Keratinocyte (primary cell): Measurements from ENCODE around the gene COQ4. TPM values are rescaled to one million over a fixed set of nuclear protein-coding genes. Genes with fewer than 3 reads are reported as not detected.

Source experiments
- DNase-seq: peaks from one replicate; pipeline ENCODE4 v3.0.0-alpha.2; 2011; ENCODE audit warnings: low read depth, missing footprints, low spot score
- FAIRE-seq: peaks from 2 replicates; lab custom pipeline; 2011; peaks lifted over from hg19 to GRCh38; lab: Jason Lieb, UNC
- H2AFZ ChIP-seq: 2 replicates; pipeline ENCODE4 v1.6.0; 2012; ENCODE audit warnings: low read length, control low read depth, inconsistent platforms; ENCODE audit not compliant: control insufficient read depth
- H3K27ac ChIP-seq: 2 replicates; pipeline ENCODE4 v1.5.1; 2011; ENCODE audit warnings: low read length; ENCODE audit not compliant: control insufficient read depth, insufficient read depth
- H3K27me3 ChIP-seq: 3 replicates; pipeline ENCODE4 v1.6.0; 2011; ENCODE audit warnings: low read length; ENCODE audit not compliant: control insufficient read depth, insufficient read depth; ENCODE audit errors: extremely low read depth
- H3K36me3 ChIP-seq, 2 experiments: 2 replicates in 1 of 2; 3 replicates in 1 of 2; pipeline ENCODE4 v1.5.1; 2011; ENCODE audit warnings: low read length in 2 of 2, mild to moderate bottlenecking in 1 of 2; ENCODE audit not compliant: control insufficient read depth in 2 of 2, insufficient read depth in 2 of 2; ENCODE audit errors: extremely low read depth in 1 of 2
- H3K4me1 ChIP-seq: 3 replicates; pipeline ENCODE4 v1.5.1; 2011; ENCODE audit warnings: low read length; ENCODE audit not compliant: control insufficient read depth, insufficient read depth; ENCODE audit errors: extremely low read depth
- H3K4me2 ChIP-seq: 3 replicates; pipeline ENCODE4 v1.6.0; 2011; ENCODE audit warnings: low read depth, low read length; ENCODE audit not compliant: control insufficient read depth, insufficient read depth; ENCODE audit errors: extremely low read depth
- H3K4me3 ChIP-seq, 3 experiments: fragments of 200-600 bp in 1 of 3; sonication (generic) in 1 of 3; 2 replicates in 2 of 3; 3 replicates in 1 of 3; pipeline ENCODE4 v1.5.1; 2011 to 2016; ENCODE audit warnings: low read length in 3 of 3, mild to moderate bottlenecking in 3 of 3, control low read depth in 2 of 3, inconsistent platforms in 1 of 3, low read depth in 1 of 3, mixed read lengths in 1 of 3, mixed run types in 1 of 3, moderate library complexity in 1 of 3; ENCODE audit not compliant: control insufficient read depth in 2 of 3, insufficient read depth in 2 of 3; ENCODE audit errors: extremely low read depth in 1 of 3
- H3K79me2 ChIP-seq: 2 replicates; pipeline ENCODE4 v1.6.0; 2012; ENCODE audit warnings: low read length; ENCODE audit not compliant: control insufficient read depth, insufficient read depth
- H3K9ac ChIP-seq: 3 replicates; pipeline ENCODE4 v1.6.0; 2011; ENCODE audit warnings: low read length; ENCODE audit not compliant: control insufficient read depth, insufficient read depth; ENCODE audit errors: extremely low read depth
- H3K9me1 ChIP-seq: 3 replicates; pipeline ENCODE4 v1.6.0; 2011; ENCODE audit warnings: low read length; ENCODE audit not compliant: control insufficient read depth, insufficient read depth; ENCODE audit errors: extremely low read depth
- H3K9me3 ChIP-seq: 2 replicates; pipeline ENCODE4 v1.5.1; 2012; ENCODE audit warnings: low read depth, low read length; ENCODE audit not compliant: control insufficient read depth
- H4K20me1 ChIP-seq: 3 replicates; pipeline ENCODE4 v1.6.0; 2011; ENCODE audit warnings: low read length; ENCODE audit not compliant: control insufficient read depth, insufficient read depth; ENCODE audit errors: extremely low read depth
- CTCF ChIP-seq, 3 experiments: IDR thresholded peaks in 1 of 3; conservative IDR thresholded peaks in 1 of 3; optimal IDR thresholded peaks in 1 of 3; 2 replicates in 2 of 3; 3 replicates in 1 of 3; pipeline versions ENCODE3 to v1.5.1; 2011; ENCODE audit warnings: low read length in 3 of 3, mild to moderate bottlenecking in 3 of 3, moderate library complexity in 2 of 3, control low read depth in 1 of 3, inconsistent platforms in 1 of 3; ENCODE audit not compliant: insufficient read depth in 2 of 3; ENCODE audit errors: extremely low read depth in 1 of 3
- EZH2 ChIP-seq: IDR thresholded peaks from one replicate; pipeline ENCODE4 v1.6.1; 2012; ENCODE audit warnings: inconsistent platforms, mild to moderate bottlenecking, low read length, moderate library complexity
- dilution Hi-C: fragments of 300-500 bp; cut with MboI; formaldehyde crosslinking; loops from one replicate; pipeline ENCODE4 v1.7.0; 2020; ENCODE audit warnings: low sequenced_read_pairs; ENCODE audit not compliant: extremely low pct_ligation_motif_present
- polyA plus RNA-seq, 5 experiments: library from polyadenylated mRNA; depleted of rRNA in 3 of 5; stranded (reverse) in 3 of 5; stranded (forward) in 1 of 5; unstranded in 1 of 5; fragments of >200 nt; gene quantifications; 1 replicate in 1 of 5; 2 replicates in 3 of 5; 3 replicates in 1 of 5; pipeline versions ENCODE4 v1.2.1 to v1.2.3, GENCODE V29; 2011 to 2012; ENCODE audit warnings: missing spikeins in 2 of 5, low read depth in 1 of 5, low replicate concordance in 1 of 5

The COQ4 gene
- polyA plus RNA-seq, 1 donor (not counting 4 experiments of a cell fraction or from before 2014, with no cell fraction given) = 32.6 TPM

DNA sequence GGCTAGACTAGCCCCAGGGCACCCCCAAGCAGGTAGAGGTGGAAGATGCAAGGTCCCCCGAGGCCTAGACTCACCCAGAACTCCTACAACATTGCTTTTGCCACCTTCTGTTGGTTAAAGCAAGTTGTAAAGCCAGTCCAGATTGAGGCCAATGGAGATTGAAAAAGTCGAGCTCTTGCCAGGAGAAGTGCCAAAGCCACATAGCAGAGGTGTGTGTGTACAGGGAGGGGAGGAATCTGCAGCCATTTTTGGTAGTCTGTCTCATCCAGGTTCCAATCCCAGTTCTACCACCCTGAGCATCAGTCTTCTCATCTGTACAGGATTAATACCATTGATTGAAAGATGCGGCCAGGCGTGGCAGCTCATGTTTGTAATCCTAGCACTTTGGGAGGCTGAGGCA is 36.2 kb downstream of the COQ4 start:
- Histone ChIP-seq H3K4me2 (no peak overlapping the region), H3K9ac (no peak overlapping the region), H4K20me1 (no peaks in the 10 kb centered on the region), H3K4me3 (no peak overlapping the region), H3K79me2 (no peaks in the 10 kb centered on the region), H3K4me1 (peaks cover 11% of the 10 kb centered on the region), H3K9me1 (no peaks in the 10 kb centered on the region), H2AFZ (no peak overlapping the region), H3K9me3 (no peaks in the 10 kb centered on the region), H3K27ac (no peak overlapping the region), H3K36me3 (peaks cover 12 to 16% of the 10 kb centered on the region in 2 experiments), H3K27me3 (no peaks in the 10 kb centered on the region)
- DNase-seq = no peak
- FAIRE-seq = no peak
- dilution Hi-C loops = no loop called here
- no peak for TF ChIP-seq EZH2
- TF ChIP-seq CTCF (optimal IDR thresholded peaks at IDR 0.05 in 1 of 3, IDR thresholded peaks at IDR 0.05 in 1 of 3, conservative IDR thresholded peaks at IDR 0.05 in 1 of 3; ENCODE audit: extremely low read depth in 1 of 3, insufficient read depth in 2 of 3, low read length in 3 of 3) = no peak

DNA sequence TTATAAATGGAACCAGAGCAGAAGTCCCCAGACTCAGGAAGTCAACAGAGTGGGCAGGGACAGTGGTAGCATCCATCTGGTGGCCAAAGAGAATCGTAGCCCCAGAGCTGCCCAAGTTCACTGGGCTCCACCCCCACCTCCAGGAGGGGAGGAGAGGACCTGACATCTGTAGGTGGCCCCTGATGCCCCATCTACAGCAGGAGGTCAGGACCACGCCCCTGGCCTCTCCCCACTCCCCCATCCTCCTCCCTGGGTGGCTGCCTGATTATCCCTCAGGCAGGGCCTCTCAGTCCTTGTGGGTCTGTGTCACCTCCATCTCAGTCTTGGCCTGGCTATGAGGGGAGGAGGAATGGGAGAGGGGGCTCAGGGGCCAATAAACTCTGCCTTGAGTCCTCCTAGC is 38.2 kb downstream of the COQ4 start:
- Histone ChIP-seq H2AFZ (no peak overlapping the region), H3K4me3 (no peak overlapping the region), H4K20me1 (no peaks in the 10 kb centered on the region), H3K79me2 (no peaks in the 10 kb centered on the region), H3K36me3 (peaks cover 3 to 9% of the 10 kb centered on the region in 2 experiments), H3K9me1 (no peaks in the 10 kb centered on the region), H3K27ac (no peak overlapping the region), H3K27me3 (no peaks in the 10 kb centered on the region), H3K4me1 (peaks cover 20% of the 10 kb centered on the region), H3K9ac (no peak overlapping the region), H3K9me3 (no peaks in the 10 kb centered on the region), H3K4me2 (no peak overlapping the region)
- TF ChIP-seq CTCF (optimal IDR thresholded peaks at IDR 0.05 in 1 of 3, IDR thresholded peaks at IDR 0.05 in 1 of 3, conservative IDR thresholded peaks at IDR 0.05 in 1 of 3; ENCODE audit: extremely low read depth in 1 of 3, insufficient read depth in 2 of 3, low read length in 3 of 3) (no peak), EZH2 (no peak)
- DNase-seq (no peak), FAIRE-seq (no peak)
- dilution Hi-C loops = no loop called here
